CD14-positive monocyte (primary cell): ENCODE results near the gene RERE. TPM values are rescaled to one million over a fixed set of nuclear protein-coding genes. Genes with fewer than 3 reads are reported as not detected.

ENCODE experiments used
- DNase-seq, 3 donors: peaks; one replicate each; pipeline ENCODE4 v3.0.0-alpha.2; 2011 to 2022
- H2AFZ ChIP-seq: 2 replicates; pipeline ENCODE4 v1.6.0; 2012; ENCODE audit warnings: mild to moderate bottlenecking, low read depth, low read length, inconsistent platforms; ENCODE audit not compliant: insufficient read depth, poor library complexity, severe bottlenecking
- H3K27ac ChIP-seq, 2 donors: 1 replicate in 1 of 2; 2 replicates in 1 of 2; pipeline ENCODE4 v1.5.1; 2012 to 2013; ENCODE audit warnings: low read length in 2 of 2, control low read depth in 1 of 2, inconsistent platforms in 1 of 2, low read depth in 1 of 2, mild to moderate bottlenecking in 1 of 2
- H3K27me3 ChIP-seq, 2 donors: one replicate each; pipeline versions ENCODE4 v1.6.0 to v1.6.1; 2011 to 2013; ENCODE audit warnings: low read length in 2 of 2; ENCODE audit not compliant: control insufficient read depth in 2 of 2, insufficient read depth in 2 of 2
- H3K36me3 ChIP-seq, 2 donors: replicated peaks in 1 of 2; 1 replicate in 1 of 2; 2 replicates in 1 of 2; pipeline versions ENCODE4 v1.5.1 to v1.6.1; 2012 to 2013; ENCODE audit warnings: low read length in 2 of 2, control low read depth in 1 of 2, inconsistent platforms in 1 of 2, mild to moderate bottlenecking in 1 of 2; ENCODE audit not compliant: insufficient read depth in 2 of 2, control insufficient read depth in 1 of 2
- H3K4me1 ChIP-seq, 2 donors: 1 replicate in 1 of 2; 2 replicates in 1 of 2; pipeline versions ENCODE4 v1.5.1 to v1.6.1; 2012 to 2013; ENCODE audit warnings: low read length in 2 of 2, control low read depth in 1 of 2, inconsistent platforms in 1 of 2, mild to moderate bottlenecking in 1 of 2, moderate library complexity in 1 of 2; ENCODE audit not compliant: insufficient read depth in 2 of 2, control insufficient read depth in 1 of 2
- H3K4me2 ChIP-seq: replicated peaks from 2 replicates; pipeline ENCODE3; 2012; ENCODE audit warnings: low read length, moderate library complexity, mild to moderate bottlenecking; ENCODE audit not compliant: poor library complexity, severe bottlenecking; ENCODE audit errors: extremely low read depth
- H3K4me3 ChIP-seq, 3 experiments: fragments of 200-600 bp in 1 of 3; sonication (generic) in 1 of 3; replicated peaks in 1 of 3; 1 replicate in 2 of 3; 2 replicates in 1 of 3; pipeline ENCODE4 v1.5.1; 2011 to 2013; ENCODE audit warnings: low read length in 3 of 3, mild to moderate bottlenecking in 3 of 3, control low read depth in 2 of 3, low read depth in 2 of 3, inconsistent platforms in 1 of 3, moderate library complexity in 1 of 3
- H3K79me2 ChIP-seq: 2 replicates; pipeline ENCODE4 v1.6.0; 2012; ENCODE audit warnings: mild to moderate bottlenecking, control low read depth, inconsistent platforms, low read length, moderate library complexity; ENCODE audit not compliant: insufficient read depth
- H3K9ac ChIP-seq: 2 replicates; pipeline ENCODE4 v1.6.0; 2017; ENCODE audit warnings: low read length, mild to moderate bottlenecking; ENCODE audit not compliant: insufficient read depth, poor library complexity, severe bottlenecking
- H3K9me3 ChIP-seq, 2 donors: replicated peaks in 1 of 2; 1 replicate in 1 of 2; 2 replicates in 1 of 2; pipeline versions ENCODE4 v1.5.1 to v1.6.1; 2012 to 2013; ENCODE audit warnings: low read length in 2 of 2, control low read depth in 1 of 2; ENCODE audit not compliant: control insufficient read depth in 1 of 2, insufficient read depth in 1 of 2
- H4K20me1 ChIP-seq: 2 replicates; pipeline ENCODE4 v1.6.0; 2012; ENCODE audit warnings: mild to moderate bottlenecking, low read length, control low read depth, moderate library complexity; ENCODE audit not compliant: insufficient read depth
- H3K27ac Mint-ChIP-seq, 7 donors: one replicate each; pipeline ENCODE4 v1.8.0; 2020; ENCODE audit warnings: mild to moderate bottlenecking in 7 of 7, mixed read lengths in 7 of 7, moderate library complexity in 6 of 7, inconsistent platforms in 2 of 7
- H3K27me3 Mint-ChIP-seq, 3 donors: one replicate each; pipeline ENCODE4 v1.8.0; 2021 to 2022; ENCODE audit warnings: low read depth in 3 of 3, mild to moderate bottlenecking in 3 of 3, mixed read lengths in 3 of 3, moderate library complexity in 3 of 3, inconsistent platforms in 1 of 3
- H3K36me3 Mint-ChIP-seq, 2 donors: one replicate each; pipeline ENCODE4 v1.8.0; 2020; ENCODE audit warnings: mixed read lengths in 2 of 2, inconsistent platforms in 1 of 2, mild to moderate bottlenecking in 1 of 2
- H3K4me1 Mint-ChIP-seq: one replicate; pipeline ENCODE4 v1.8.0; 2020; ENCODE audit warnings: mild to moderate bottlenecking, mixed read lengths
- H3K4me3 Mint-ChIP-seq, 2 donors: one replicate each; pipeline ENCODE4 v1.8.0; 2020; ENCODE audit warnings: mild to moderate bottlenecking in 2 of 2, mixed read lengths in 2 of 2, moderate library complexity in 1 of 2
- H3K9me3 Mint-ChIP-seq, 7 donors: one replicate each; pipeline ENCODE4 v1.8.0; 2020 to 2022; ENCODE audit warnings: mixed read lengths in 7 of 7, mild to moderate bottlenecking in 6 of 7, moderate library complexity in 6 of 7, inconsistent platforms in 2 of 7
- WGBS: methylation state at CpG from one replicate; pipeline ENCODE4 v1.1.5; 2013; ENCODE audit warnings: missing lambda C conversion rate; ENCODE audit not compliant: insufficient coverage; 5-methylcytosine and 5-hydroxymethylcytosine counted together
- intact Hi-C, 2 donors: fragments of 100-400 bp; cut with micrococcal nuclease; formaldehyde crosslinking; loops; one replicate each; pipeline versions ENCODE4 v1.15.0 to v1.15.1; 2023
- polyA plus RNA-seq, 3 donors: library from polyadenylated mRNA; depleted of rRNA in 1 of 3; unstranded in 2 of 3; stranded (reverse) in 1 of 3; fragments of 300-500 nt in 2 of 3; fragments of >200 nt in 1 of 3; fragmentation: Illumina TruSeq in 2 of 3; gene quantifications; 1 replicate in 2 of 3; 2 replicates in 1 of 3; pipeline ENCODE4 v1.2.3, GENCODE V29; 2012 to 2021
- TF ChIP-seq, protein P1 (sequence below): fragments of 200-600 bp; IDR thresholded peaks from one replicate; pipeline ENCODE4 v1.8.0; 2022; ENCODE audit warnings: antibody characterized with exemption, mild to moderate bottlenecking

The RERE gene
- polyA plus RNA-seq, 3 donors = 1.2 to 19.4 (median 3.8) TPM

- Histone ChIP-seq H3K79me2 (no peaks in the 10 kb centered on the region), H4K20me1 (no peaks in the 10 kb centered on the region), H3K4me2 (no peak overlapping the region), H3K36me3 (no peaks in the 10 kb centered on the region), H3K9ac (no peak overlapping the region), H3K4me1 (peaks cover 0 to 12% of the 10 kb centered on the region in 2 donors), H3K27ac (no peak overlapping the region), H3K4me3 (no peak overlapping the region), H3K27me3 (no peaks in the 10 kb centered on the region), H2AFZ (no peak overlapping the region), H3K9me3 (no peaks in the 10 kb centered on the region)
- Mint-ChIP-seq H3K27ac (no peak overlapping the region), H3K9me3 (no peaks in the 10 kb centered on the region), H3K36me3 (peaks cover 12% of the 10 kb centered on the region in 2 donors), H3K27me3 (peaks cover 0 to 1% (median 0%) of the 10 kb centered on the region in 3 donors), H3K4me3 (no peak overlapping the region), H3K4me1 (peaks cover 23% of the 10 kb centered on the region)
- WGBS = 100% methylated on average over 4 of the region's 6 CpGs
- TF ChIP-seq, protein P1, sequence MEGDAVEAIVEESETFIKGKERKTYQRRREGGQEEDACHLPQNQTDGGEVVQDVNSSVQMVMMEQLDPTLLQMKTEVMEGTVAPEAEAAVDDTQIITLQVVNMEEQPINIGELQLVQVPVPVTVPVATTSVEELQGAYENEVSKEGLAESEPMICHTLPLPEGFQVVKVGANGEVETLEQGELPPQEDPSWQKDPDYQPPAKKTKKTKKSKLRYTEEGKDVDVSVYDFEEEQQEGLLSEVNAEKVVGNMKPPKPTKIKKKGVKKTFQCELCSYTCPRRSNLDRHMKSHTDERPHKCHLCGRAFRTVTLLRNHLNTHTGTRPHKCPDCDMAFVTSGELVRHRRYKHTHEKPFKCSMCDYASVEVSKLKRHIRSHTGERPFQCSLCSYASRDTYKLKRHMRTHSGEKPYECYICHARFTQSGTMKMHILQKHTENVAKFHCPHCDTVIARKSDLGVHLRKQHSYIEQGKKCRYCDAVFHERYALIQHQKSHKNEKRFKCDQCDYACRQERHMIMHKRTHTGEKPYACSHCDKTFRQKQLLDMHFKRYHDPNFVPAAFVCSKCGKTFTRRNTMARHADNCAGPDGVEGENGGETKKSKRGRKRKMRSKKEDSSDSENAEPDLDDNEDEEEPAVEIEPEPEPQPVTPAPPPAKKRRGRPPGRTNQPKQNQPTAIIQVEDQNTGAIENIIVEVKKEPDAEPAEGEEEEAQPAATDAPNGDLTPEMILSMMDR = no peak
- no peak for DNase-seq
- intact Hi-C loops = no loop called here
These were observed 167.6 kb downstream of the RERE start for GRCh38 chr1:8649875-8650274.

DNA sequence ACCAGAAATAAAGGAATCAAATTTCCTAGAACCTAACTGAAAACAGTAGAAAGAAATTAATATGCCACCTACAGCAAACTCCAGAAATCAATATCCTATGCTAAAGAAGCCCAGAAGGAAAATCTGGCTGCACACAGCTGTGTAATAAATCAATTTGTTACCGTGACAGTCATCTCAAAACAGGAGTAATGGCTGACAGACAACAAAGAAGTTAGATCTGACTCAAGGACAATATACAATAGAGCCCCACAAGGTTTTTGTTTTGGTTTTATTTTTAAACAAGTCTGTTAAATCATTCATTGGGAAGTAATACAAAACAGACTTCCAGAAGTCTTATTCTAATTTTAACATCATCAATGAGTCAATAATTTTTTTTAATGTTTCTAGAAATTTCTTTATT lies 168.4 kb downstream of the RERE start:
- peaks cover 23% of the 10 kb centered on the region for H3K4me1 Mint-ChIP-seq
- H3K27me3 ChIP-seq = no peaks in the 10 kb centered on the region
- H2AFZ ChIP-seq = no peak overlapping the region
- TF ChIP-seq, protein P1 = no peak
- no CpG with 5 or more reads among the region's 1 CpG for WGBS
- no peak overlapping the region for H3K4me3 Mint-ChIP-seq
- no peak overlapping the region for H3K4me3 ChIP-seq
- H3K27me3 Mint-ChIP-seq = peaks cover 0 to 1% (median 0%) of the 10 kb centered on the region in 3 donors
- no peaks in the 10 kb centered on the region for H3K79me2 ChIP-seq
- no peaks in the 10 kb centered on the region for H3K36me3 ChIP-seq
- no peak for DNase-seq
- H3K9ac ChIP-seq = no peak overlapping the region
- H4K20me1 ChIP-seq = no peaks in the 10 kb centered on the region
- H3K9me3 Mint-ChIP-seq = no peaks in the 10 kb centered on the region
- H3K4me1 ChIP-seq = peaks cover 0 to 12% of the 10 kb centered on the region in 2 donors
- H3K4me2 ChIP-seq = no peak overlapping the region
- intact Hi-C loops = no loop called here
- no peak overlapping the region for H3K27ac Mint-ChIP-seq
- H3K9me3 ChIP-seq = no peaks in the 10 kb centered on the region
- H3K36me3 Mint-ChIP-seq = peaks cover 7 to 14% of the 10 kb centered on the region in 2 donors
- no peak overlapping the region for H3K27ac ChIP-seq
